Neural progenitor cell (in vitro differentiated cells): Measurements from ENCODE around the gene POLR1G. TPM values are rescaled to one million over a fixed set of nuclear protein-coding genes. Genes with fewer than 3 reads are reported as not detected.

Experiments
- DNase-seq: peaks from one replicate; pipeline ENCODE4 v3.0.0-alpha.2; 2016; ENCODE audit warnings: low spot score
- H2AFZ ChIP-seq: fragments of 200-600 bp; sonication (generic); replicated peaks from 2 replicates; pipeline ENCODE4 v1.6.1; 2016; ENCODE audit warnings: antibody characterized with exemption
- H3F3A ChIP-seq: fragments of 200-600 bp; sonication (generic); 2 replicates; pipeline ENCODE4 v1.6.1; 2016; ENCODE audit warnings: antibody characterized with exemption, low read depth
- H3K27ac ChIP-seq: fragments of 200-600 bp; sonication (generic); 2 replicates; pipeline ENCODE4 v1.5.1; 2016; ENCODE audit warnings: mild to moderate bottlenecking
- H3K27me3 ChIP-seq: fragments of 200-600 bp; sonication (generic); 2 replicates; pipeline ENCODE4 v1.6.1; 2016; ENCODE audit warnings: mild to moderate bottlenecking, moderate library complexity
- H3K36me3 ChIP-seq: fragments of 200-600 bp; sonication (generic); 2 replicates; pipeline ENCODE4 v1.5.1; 2016
- H3K4me1 ChIP-seq: fragments of 200-600 bp; sonication (generic); 2 replicates; pipeline ENCODE4 v1.6.1; 2016; ENCODE audit warnings: mixed run types
- H3K4me2 ChIP-seq: fragments of 200-600 bp; sonication (generic); 2 replicates; pipeline ENCODE4 v1.6.1; 2016
- H3K4me3 ChIP-seq: fragments of 200-600 bp; sonication (generic); 2 replicates; pipeline ENCODE4 v1.5.1; 2016
- H3K79me2 ChIP-seq: fragments of 200-600 bp; sonication (generic); 2 replicates; pipeline ENCODE4 v1.6.1; 2016; ENCODE audit warnings: low read depth
- H3K9ac ChIP-seq: fragments of 200-600 bp; sonication (generic); 2 replicates; pipeline ENCODE4 v1.6.1; 2016
- H3K9me3 ChIP-seq: fragments of 200-600 bp; sonication (generic); 2 replicates; pipeline ENCODE4 v1.5.1; 2016; ENCODE audit warnings: low read depth
- H4K20me1 ChIP-seq: fragments of 200-600 bp; sonication (generic); 2 replicates; pipeline ENCODE4 v1.6.1; 2016; ENCODE audit warnings: low read depth
- H3K27ac Mint-ChIP-seq: 3 replicates; pipeline ENCODE4 v1.8.0; 2021; ENCODE audit warnings: mixed read lengths
- H3K27me3 Mint-ChIP-seq: 2 replicates; pipeline ENCODE4 v1.8.0; 2022; ENCODE audit warnings: low read depth, mild to moderate bottlenecking, inconsistent platforms, moderate library complexity, mixed read lengths; ENCODE audit not compliant: insufficient read depth
- H3K36me3 Mint-ChIP-seq: 3 replicates; pipeline ENCODE4 v1.8.0; 2021; ENCODE audit warnings: mixed read lengths
- H3K4me1 Mint-ChIP-seq: 3 replicates; pipeline ENCODE4 v1.8.0; 2021; ENCODE audit warnings: mixed read lengths
- H3K4me3 Mint-ChIP-seq: 3 replicates; pipeline ENCODE4 v1.8.0; 2021; ENCODE audit warnings: mild to moderate bottlenecking, moderate library complexity, mixed read lengths
- H3K9me3 Mint-ChIP-seq: 3 replicates; pipeline ENCODE4 v1.8.0; 2020; ENCODE audit warnings: mixed read lengths
- CTCF ChIP-seq: fragments of 200-600 bp; sonication (generic); IDR thresholded peaks from 2 replicates; pipeline ENCODE4 v1.5.1; 2017; ENCODE audit warnings: antibody characterized with exemption, mild to moderate bottlenecking
- EZH2 ChIP-seq: fragments of 200-600 bp; sonication (generic); IDR thresholded peaks from 2 replicates; pipeline ENCODE4 v1.6.1; 2017; ENCODE audit warnings: antibody characterized with exemption, mild to moderate bottlenecking, moderate library complexity
- EZH2phosphoT487 ChIP-seq: fragments of 200-600 bp; sonication (generic); IDR thresholded peaks from 2 replicates; pipeline ENCODE4 v1.6.1; 2017; ENCODE audit warnings: antibody characterized with exemption
- total RNA-seq: library from RNA; depleted of rRNA; stranded (reverse); fragments of >200 nt; gene quantifications from 2 replicates; pipeline ENCODE4 v1.2.3, GENCODE V29; 2015; ENCODE audit warnings: low replicate concordance

The POLR1G gene
- total RNA-seq, 1 donor from 2014 or later: 6.8 TPM

GRCh38 chr19:45391346-45391745 is 15.1 kb upstream of the POLR1G start:
- no peaks in the 10 kb centered on the region for H3K36me3 Mint-ChIP-seq
- peak; percentile 40 for DNase-seq
- no peak overlapping the region for H3K9ac ChIP-seq
- no peak overlapping the region for H3K4me2 ChIP-seq
- H3K27ac ChIP-seq: no peak overlapping the region
- no peaks in the 10 kb centered on the region for H3K79me2 ChIP-seq
- peaks cover 3% of the 10 kb centered on the region for H3K27me3 Mint-ChIP-seq
- H4K20me1 ChIP-seq: peaks cover 4% of the 10 kb centered on the region
- peaks cover 5% of the 10 kb centered on the region for H3F3A ChIP-seq
- H3K27me3 ChIP-seq: peaks cover 25% of the 10 kb centered on the region
- H3K4me3 ChIP-seq: no peak overlapping the region
- H3K4me1 Mint-ChIP-seq: no peaks in the 10 kb centered on the region
- H3K4me3 Mint-ChIP-seq: no peak overlapping the region
- no peaks in the 10 kb centered on the region for H3K4me1 ChIP-seq
- H3K9me3 ChIP-seq: no peaks in the 10 kb centered on the region
- TF ChIP-seq CTCF (no peak), EZH2 (no peak)
- H3K27ac Mint-ChIP-seq: peak overlapping the region; percentile 91
- H2AFZ ChIP-seq: no peak overlapping the region
- H3K36me3 ChIP-seq: no peaks in the 10 kb centered on the region
- H3K9me3 Mint-ChIP-seq: no peaks in the 10 kb centered on the region

GRCh38 chr19:45391871-45392665 is 14.4 kb upstream of the POLR1G start:
- H3K4me3 ChIP-seq: no peak overlapping the region
- TF ChIP-seq EZH2phosphoT487 (no peak), CTCF (no peak), EZH2 (no peak)
- H3K4me3 Mint-ChIP-seq: no peak overlapping the region

GRCh38 chr19:45395821-45396617 is 10.4 kb upstream of the POLR1G start:
- H3K4me3 ChIP-seq: no peak overlapping the region
- H3K9ac ChIP-seq: no peak overlapping the region
- H3K27me3 ChIP-seq: peaks cover 52% of the 10 kb centered on the region
- no peak overlapping the region for H3K27ac ChIP-seq
- H3K4me2 ChIP-seq: peak overlapping the region; percentile 62
- H3K79me2 ChIP-seq: no peaks in the 10 kb centered on the region
- H3K27me3 Mint-ChIP-seq: peaks cover 17% of the 10 kb centered on the region
- H3K9me3 ChIP-seq: no peaks in the 10 kb centered on the region
- H4K20me1 ChIP-seq: peaks cover 33% of the 10 kb centered on the region
- no peak overlapping the region for H2AFZ ChIP-seq
- H3K4me1 Mint-ChIP-seq: peaks cover 11% of the 10 kb centered on the region
- TF ChIP-seq EZH2 (no peak), CTCF (peak; percentile 39), EZH2phosphoT487 (peak; percentile 32)
- peaks cover 5% of the 10 kb centered on the region for H3K4me1 ChIP-seq
- peak; percentile 66 for DNase-seq
- no peaks in the 10 kb centered on the region for H3K36me3 Mint-ChIP-seq
- H3K27ac Mint-ChIP-seq: no peak overlapping the region
- H3K9me3 Mint-ChIP-seq: no peaks in the 10 kb centered on the region
- H3K36me3 ChIP-seq: no peaks in the 10 kb centered on the region
- H3F3A ChIP-seq: peaks cover 21% of the 10 kb centered on the region
- H3K4me3 Mint-ChIP-seq: no peak overlapping the region

More at GRCh38 chr19:45391871-45392665, 14.4 kb upstream of the POLR1G start:
- Histone ChIP-seq H3K79me2 (no peaks in the 10 kb centered on the region), H3K4me2 (no peak overlapping the region), H3F3A (peaks cover 5% of the 10 kb centered on the region), H3K4me1 (no peaks in the 10 kb centered on the region), H2AFZ (no peak overlapping the region), H3K9me3 (no peaks in the 10 kb centered on the region), H3K36me3 (no peaks in the 10 kb centered on the region), H4K20me1 (peaks cover 7% of the 10 kb centered on the region), H3K9ac (no peak overlapping the region), H3K27ac (no peak overlapping the region), H3K27me3 (peaks cover 25% of the 10 kb centered on the region)
- Mint-ChIP-seq H3K27ac (peak overlapping the region; percentile 37), H3K36me3 (no peaks in the 10 kb centered on the region), H3K4me1 (no peaks in the 10 kb centered on the region), H3K27me3 (peaks cover 7% of the 10 kb centered on the region), H3K9me3 (no peaks in the 10 kb centered on the region)
- DNase-seq: no peak
